Neural cell (in vitro differentiated cells): ENCODE measurements around the gene MEGF6.

ENCODE experiments used
- CTCF ChIP-seq: fragments of 450-650 bp; IDR thresholded peaks from 2 replicates; pipeline ENCODE4 v1.5.1; 2014; ENCODE audit warnings: antibody characterized with exemption, mild to moderate bottlenecking, moderate library complexity; ENCODE audit not compliant: poor library complexity, severe bottlenecking
- EZH2 ChIP-seq: fragments of 200-600, 300-800 bp; shearing (Covaris generic), sonication (generic); IDR thresholded peaks from 2 replicates; pipeline ENCODE4 v1.6.1; 2014; ENCODE audit warnings: antibody characterized with exemption, low read length, borderline replicate concordance, mild to moderate bottlenecking; ENCODE audit not compliant: insufficient read depth, poor library complexity, severe bottlenecking
- RAD21 ChIP-seq: fragments of 450-650 bp; conservative IDR thresholded peaks from 2 replicates; pipeline ENCODE4 v1.6.1; 2014; ENCODE audit warnings: antibody characterized with exemption, mild to moderate bottlenecking, moderate library complexity
- REST ChIP-seq: IDR thresholded peaks from 2 replicates; pipeline ENCODE4 v1.6.1; 2012; ENCODE audit warnings: borderline replicate concordance
- TAF1 ChIP-seq: IDR thresholded peaks from 2 replicates; pipeline ENCODE4 v1.6.1; 2012; ENCODE audit warnings: low read depth

GRCh38 chr1:3644273-3644672 lies 33.0 kb upstream of the MEGF6 start:
- TF ChIP-seq CTCF (no peak), REST (no peak), EZH2 (no peak), RAD21 (no peak), TAF1 (no peak)
